CD4-positive, alpha-beta memory T cell (primary cell): ENCODE data around the gene KCNK3. TPM values are rescaled to one million over a fixed set of nuclear protein-coding genes. Genes with fewer than 3 reads are reported as not detected.
"Not testable (repeated sequence)": the region's sequence is repeated elsewhere in the genome, so short reads cannot be mapped to it uniquely, and the experiment has no call there.

Source experiments
- CTCF ChIA-PET: fragments of 350-600 bp; sonication (Branson Sonifier 250); formaldehyde crosslinking; loops from one replicate; lab custom pipeline; 2021; ENCODE audit warnings: inconsistent platforms; ENCODE audit not compliant: partially characterized antibody; lab: Charles Lee
- POLR2A ChIA-PET: fragments of 350-600 bp; sonication (Branson Sonifier 250); formaldehyde crosslinking; loops from one replicate; lab custom pipeline; 2021; ENCODE audit not compliant: partially characterized antibody; lab: Charles Lee
- DNase-seq, 5 donors: peaks; one replicate each; pipeline versions ENCODE4 v3.0.0 to v3.0.0-alpha.2; 2020 to 2022; ENCODE audit warnings: mixed read lengths in 1 of 5
- H3K27ac ChIP-seq: one replicate; pipeline ENCODE4 v1.7.0; 2013; ENCODE audit warnings: low read depth, low read length
- H3K27me3 ChIP-seq: 2 replicates; pipeline ENCODE4 v1.7.0; 2013; ENCODE audit warnings: mild to moderate bottlenecking, low read length, moderate library complexity; ENCODE audit not compliant: insufficient read depth
- H3K36me3 ChIP-seq: 2 replicates; pipeline ENCODE4 v1.7.0; 2013; ENCODE audit warnings: mild to moderate bottlenecking, low read length, moderate library complexity; ENCODE audit not compliant: insufficient read depth
- H3K4me1 ChIP-seq: 2 replicates; pipeline ENCODE4 v1.7.0; 2013; ENCODE audit warnings: mild to moderate bottlenecking, low read length, moderate library complexity; ENCODE audit not compliant: insufficient read depth
- H3K4me3 ChIP-seq, 2 donors: one replicate each; pipeline ENCODE4 v1.7.0; 2013; ENCODE audit warnings: low read length in 2 of 2, mild to moderate bottlenecking in 1 of 2
- H3K9me3 ChIP-seq, 2 donors: one replicate each; pipeline ENCODE4 v1.7.0; 2013; ENCODE audit warnings: low read length in 2 of 2, control low read depth in 1 of 2; ENCODE audit not compliant: control insufficient read depth in 1 of 2
- H3K27ac Mint-ChIP-seq, 7 donors: one replicate each; pipeline ENCODE4 v1.8.0; 2020 to 2021; ENCODE audit warnings: mixed read lengths in 7 of 7, mild to moderate bottlenecking in 6 of 7, inconsistent platforms in 3 of 7, moderate library complexity in 3 of 7
- H3K27me3 Mint-ChIP-seq, 2 donors: one replicate each; pipeline ENCODE4 v1.8.0; 2020 to 2021; ENCODE audit warnings: mixed read lengths in 2 of 2
- H3K36me3 Mint-ChIP-seq, 2 donors: one replicate each; pipeline ENCODE4 v1.8.0; 2020 to 2021; ENCODE audit warnings: mixed read lengths in 2 of 2, inconsistent platforms in 1 of 2, mild to moderate bottlenecking in 1 of 2
- H3K4me1 Mint-ChIP-seq, 4 donors: one replicate each; pipeline ENCODE4 v1.8.0; 2020 to 2021; ENCODE audit warnings: mixed read lengths in 4 of 4, mild to moderate bottlenecking in 1 of 4
- H3K4me3 Mint-ChIP-seq, 8 donors: one replicate each; pipeline ENCODE4 v1.8.0; 2020 to 2021; ENCODE audit warnings: mixed read lengths in 8 of 8, mild to moderate bottlenecking in 7 of 8, moderate library complexity in 6 of 8, inconsistent platforms in 3 of 8
- H3K9me3 Mint-ChIP-seq, 8 donors: one replicate each; pipeline ENCODE4 v1.8.0; 2020 to 2021; ENCODE audit warnings: mixed read lengths in 8 of 8, mild to moderate bottlenecking in 5 of 8, inconsistent platforms in 3 of 8, moderate library complexity in 1 of 8
- intact Hi-C: fragments of 100-400 bp; cut with micrococcal nuclease; formaldehyde crosslinking; loops from one replicate; pipeline ENCODE4 v1.15.1; 2023
- polyA plus RNA-seq, 2 donors: library from polyadenylated mRNA; unstranded; fragments of 300-500 nt; fragmentation: Illumina TruSeq; gene quantifications; one replicate each; pipeline ENCODE4 v1.2.3, GENCODE V29; 2021
- total RNA-seq, 2 experiments: library from RNA; stranded (reverse); gene quantifications; one replicate each; pipeline ENCODE4 v1.2.3, GENCODE V29; 2021

The KCNK3 gene
- total and polyA plus RNA-seq, 4 experiments from 2014 or later = not detected

DNA sequence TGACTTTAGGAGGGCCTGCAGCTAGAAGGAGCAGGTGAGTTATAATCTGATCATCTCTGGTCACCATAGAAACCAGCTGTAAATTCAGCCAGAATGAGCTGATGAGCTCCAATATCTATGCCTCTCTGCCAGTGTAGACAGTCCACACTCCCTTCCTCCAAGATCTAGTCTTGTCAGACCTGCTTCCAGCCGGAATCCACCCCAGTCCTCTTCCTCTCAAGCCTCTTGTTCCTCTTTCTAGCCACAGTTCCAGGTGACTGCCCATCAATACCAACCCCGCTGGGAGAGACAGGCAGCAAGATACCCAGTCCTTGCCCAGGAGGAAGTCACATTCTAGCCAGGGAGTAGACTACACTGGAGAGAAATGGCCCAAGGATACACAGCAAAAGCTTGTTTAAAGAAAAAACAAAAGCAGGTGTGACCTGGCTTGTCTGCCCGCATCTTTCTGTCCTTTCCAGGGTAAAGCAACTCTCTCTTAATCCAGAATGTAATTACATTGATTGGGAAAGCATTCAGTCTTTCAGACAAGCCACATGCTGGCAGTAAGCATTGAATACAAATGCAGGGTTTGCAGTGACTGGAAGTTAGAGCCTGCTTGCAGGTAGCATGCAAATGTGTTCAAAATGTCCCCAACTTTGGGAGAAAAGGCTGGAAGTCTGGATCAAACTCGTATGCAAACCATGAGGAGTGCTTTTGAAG lies 62.6 kb downstream of the KCNK3 start:
- CTCF ChIA-PET = interaction anchor here (0.6 to 6.8 kb wide), 2 partner anchors 11 to 1049 kb away, joined by 3 to 40 read pairs; no protein-coding TSS in a partner anchor
- no peaks in the 10 kb centered on the region for H3K36me3 ChIP-seq
- no peak for DNase-seq
- Mint-ChIP-seq H3K9me3 (peaks cover 0 to 2% (median 0%) of the 10 kb centered on the region in 8 donors), H3K4me1 (no peaks in the 10 kb centered on the region), H3K27me3 (peaks cover 1 to 3% of the 10 kb centered on the region in 2 donors), H3K27ac (peak overlapping the region in 1 of 7 donors; percentile 48), H3K36me3 (no peaks in the 10 kb centered on the region), H3K4me3 (no peak overlapping the region)
- no peak overlapping the region for H3K4me3 ChIP-seq
- no peaks in the 10 kb centered on the region for H3K9me3 ChIP-seq
- intact Hi-C loops = no loop called here
- H3K4me1 ChIP-seq = no peaks in the 10 kb centered on the region
- no peak overlapping the region for H3K27ac ChIP-seq
- POLR2A ChIA-PET = no interaction called here
- H3K27me3 ChIP-seq = no peaks in the 10 kb centered on the region

DNA sequence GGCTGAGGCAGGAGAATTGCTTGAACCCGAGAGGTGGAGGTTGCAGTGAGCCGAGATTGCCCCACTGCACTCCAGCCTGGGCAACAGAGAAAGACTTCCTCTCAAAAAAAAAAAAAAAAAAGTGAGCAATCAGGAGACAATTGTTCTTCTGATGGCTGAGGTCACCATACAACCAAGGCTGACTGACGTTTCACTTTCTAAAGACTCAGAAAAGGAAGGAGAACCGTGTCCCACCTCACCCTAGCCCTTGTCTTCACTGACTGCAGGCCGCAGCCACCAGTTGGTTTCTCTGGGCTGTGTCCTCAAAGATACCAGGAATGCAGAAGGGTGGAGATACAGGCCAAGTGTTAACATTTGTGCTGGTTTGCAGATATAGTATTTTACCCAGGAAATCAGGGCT lies 63.8 kb downstream of the KCNK3 start:
- Mint-ChIP-seq H3K36me3 (no peaks in the 10 kb centered on the region), H3K4me1 (no peaks in the 10 kb centered on the region)

DNA sequence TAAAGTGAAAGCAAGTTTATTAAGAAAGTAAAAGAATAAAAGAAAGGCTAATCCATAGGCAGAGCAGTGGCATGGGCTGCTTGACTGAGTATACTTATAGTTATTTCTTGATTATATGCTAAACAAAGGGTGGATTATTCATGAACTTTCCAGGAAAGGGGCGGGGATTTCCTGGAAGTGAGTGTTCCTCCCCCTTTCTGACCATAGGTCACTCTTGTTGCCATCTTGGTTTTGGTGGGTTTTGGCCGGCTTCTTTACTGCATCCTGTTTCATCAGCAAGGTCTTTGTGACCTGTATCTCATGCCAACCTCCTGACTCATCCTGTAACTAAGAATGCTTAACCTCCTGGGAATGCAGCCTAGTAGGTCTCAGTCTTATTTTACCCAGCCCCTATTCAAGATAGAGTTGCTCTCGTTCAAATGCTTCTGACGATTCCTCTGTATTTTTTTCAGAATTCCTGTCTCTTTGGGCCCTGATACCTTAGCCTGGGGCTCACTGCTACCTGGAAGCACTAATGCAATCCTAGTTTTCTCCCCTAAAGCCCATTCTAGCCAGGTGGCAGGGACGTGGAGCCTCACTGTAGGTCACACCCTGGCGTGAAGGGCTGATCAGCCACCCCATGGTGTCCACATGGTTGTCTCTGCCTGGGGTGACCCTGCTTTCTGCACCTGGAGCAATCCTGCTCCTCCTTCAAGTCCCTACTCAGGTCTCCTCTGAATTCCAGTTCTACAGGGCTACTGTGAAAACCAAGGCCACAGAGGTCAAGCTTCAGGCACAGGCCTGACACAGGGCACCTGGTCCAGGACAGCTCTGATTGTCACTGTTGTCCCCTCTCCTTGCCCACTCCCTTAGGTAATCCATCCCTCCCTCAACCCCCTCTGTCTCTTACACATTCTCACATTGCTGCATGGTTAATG lies 65.6 kb downstream of the KCNK3 start:
- no peak overlapping the region for H3K4me3 Mint-ChIP-seq
- H3K4me1 Mint-ChIP-seq = peaks cover 0 to under 1% (median 0%) of the 10 kb centered on the region in 4 donors
- H3K9me3 Mint-ChIP-seq = no peaks in the 10 kb centered on the region
- no peaks in the 10 kb centered on the region for H3K27me3 ChIP-seq
- no peaks in the 10 kb centered on the region for H3K36me3 ChIP-seq
- H3K9me3 ChIP-seq = no peaks in the 10 kb centered on the region
- peaks cover 1 to 3% of the 10 kb centered on the region in 2 donors for H3K27me3 Mint-ChIP-seq
- intact Hi-C loops = no loop called here
- ChIA-PET CTCF (interaction anchor here (1.7 to 6.8 kb wide), 2 partner anchors 9 to 14 kb away, joined by 4 to 40 read pairs; no protein-coding TSS in a partner anchor), POLR2A (no interaction called here)
- H3K4me3 ChIP-seq = no peak overlapping the region
- H3K27ac Mint-ChIP-seq = peak overlapping the region in 1 of 7 donors; percentile 54
- DNase-seq = no peak
- H3K27ac ChIP-seq = no peak overlapping the region
- H3K4me1 ChIP-seq = peaks cover under 1% of the 10 kb centered on the region
- no peaks in the 10 kb centered on the region for H3K36me3 Mint-ChIP-seq

More for the DNA sequence above, 63.8 kb downstream of the KCNK3 start:
- DNase-seq = no peak
- H3K9me3 Mint-ChIP-seq = peaks cover 0 to under 1% (median 0%) of the 10 kb centered on the region in 8 donors
- Histone ChIP-seq H3K4me3 (no peak overlapping the region), H3K27ac (no peak overlapping the region), H3K27me3 (no peaks in the 10 kb centered on the region), H3K4me1 (no peaks in the 10 kb centered on the region), H3K36me3 (no peaks in the 10 kb centered on the region), H3K9me3 (no peaks in the 10 kb centered on the region)
- intact Hi-C loops = no loop called here
- peaks cover 1 to 3% of the 10 kb centered on the region in 2 donors for H3K27me3 Mint-ChIP-seq
- H3K4me3 Mint-ChIP-seq = no peak overlapping the region
- POLR2A ChIA-PET = no interaction called here
- H3K27ac Mint-ChIP-seq = no peak overlapping the region
- CTCF ChIA-PET = interaction anchor here (6.8 kb wide), 1 partner anchor 12 kb away, joined by 40 read pairs; no protein-coding TSS in a partner anchor

DNA sequence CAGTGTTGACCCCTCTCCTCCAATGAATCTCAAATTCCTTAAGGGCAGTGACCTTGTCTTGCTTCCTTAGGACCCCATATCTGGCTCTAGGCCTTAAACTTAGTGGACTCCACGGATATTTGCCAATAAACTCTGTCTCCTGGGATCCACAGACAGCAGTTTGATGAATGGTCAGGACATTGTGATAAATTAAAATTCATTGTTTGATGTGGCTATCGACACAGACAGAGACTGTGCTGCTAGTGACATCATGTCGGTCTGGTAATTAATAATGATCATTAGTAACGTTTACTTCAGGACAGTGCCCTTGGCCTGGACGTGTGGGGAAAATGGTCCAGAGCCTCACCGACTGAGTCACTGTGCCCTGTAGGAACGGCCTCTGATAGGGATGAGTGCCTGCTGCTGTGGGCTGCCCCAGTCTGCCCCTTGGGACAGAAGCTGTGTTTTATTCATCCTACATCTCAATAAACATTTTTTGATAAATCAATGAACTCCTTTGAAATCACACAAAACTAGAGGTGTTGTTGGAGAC lies 66.3 kb downstream of the KCNK3 start:
- Mint-ChIP-seq H3K27ac (peak overlapping the region in 1 of 7 donors; percentile 39), H3K4me1 (peaks cover 2 to 7% (median 4%) of the 10 kb centered on the region in 4 donors), H3K27me3 (peaks cover 1 to 3% of the 10 kb centered on the region in 2 donors), H3K36me3 (no peaks in the 10 kb centered on the region), H3K9me3 (no peaks in the 10 kb centered on the region), H3K4me3 (no peak overlapping the region)
- ChIA-PET CTCF (no interaction called here), POLR2A (no interaction called here)
- H3K4me3 ChIP-seq = no peak overlapping the region
- no peaks in the 10 kb centered on the region for H3K9me3 ChIP-seq
- no peaks in the 10 kb centered on the region for H3K27me3 ChIP-seq
- H3K4me1 ChIP-seq = peaks cover 6% of the 10 kb centered on the region
- H3K27ac ChIP-seq = no peak overlapping the region
- intact Hi-C loops = no loop called here
- no peak for DNase-seq
- H3K36me3 ChIP-seq = no peaks in the 10 kb centered on the region

DNA sequence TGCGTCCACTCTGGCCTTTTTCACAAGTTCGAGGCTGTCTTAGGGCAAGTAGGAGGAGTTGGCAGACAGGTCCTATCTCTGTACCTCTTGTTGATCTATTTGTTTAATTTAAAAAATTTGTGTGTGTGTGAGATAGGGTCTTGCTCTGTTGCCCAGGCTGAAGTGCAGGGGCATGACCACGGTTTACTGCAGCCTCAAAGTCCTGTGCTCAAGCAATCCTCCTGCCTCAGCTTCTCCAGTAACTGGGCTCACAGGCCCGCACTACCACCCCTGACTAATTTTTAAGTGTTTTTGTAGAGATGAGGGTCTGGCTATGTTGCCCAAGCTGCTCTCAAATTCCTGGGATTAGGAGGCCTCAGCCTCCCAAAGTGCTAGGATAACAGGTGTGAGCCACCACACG lies 67.3 kb downstream of the KCNK3 start:
- H3K27ac ChIP-seq = no peak overlapping the region
- POLR2A ChIA-PET = no interaction called here
- H3K4me3 ChIP-seq = no peak overlapping the region
- H3K27me3 ChIP-seq = no peaks in the 10 kb centered on the region
- H3K27me3 Mint-ChIP-seq = peaks cover 0 to 1% of the 10 kb centered on the region in 2 donors
- H3K36me3 Mint-ChIP-seq = no peaks in the 10 kb centered on the region
- DNase-seq = no peak
- no peaks in the 10 kb centered on the region for H3K9me3 ChIP-seq
- no peaks in the 10 kb centered on the region for H3K36me3 ChIP-seq
- intact Hi-C loops = no loop called here
- peaks cover 9% of the 10 kb centered on the region for H3K4me1 ChIP-seq
- H3K4me1 Mint-ChIP-seq = peaks cover 4 to 16% (median 8%) of the 10 kb centered on the region in 4 donors
- CTCF ChIA-PET = interaction anchor here (0.8 kb wide), 1 partner anchor 11 kb away, joined by 3 read pairs; no protein-coding TSS in a partner anchor
- H3K4me3 Mint-ChIP-seq = no peak overlapping the region
- no peaks in the 10 kb centered on the region for H3K9me3 Mint-ChIP-seq
- H3K27ac Mint-ChIP-seq = no peak overlapping the region

DNA sequence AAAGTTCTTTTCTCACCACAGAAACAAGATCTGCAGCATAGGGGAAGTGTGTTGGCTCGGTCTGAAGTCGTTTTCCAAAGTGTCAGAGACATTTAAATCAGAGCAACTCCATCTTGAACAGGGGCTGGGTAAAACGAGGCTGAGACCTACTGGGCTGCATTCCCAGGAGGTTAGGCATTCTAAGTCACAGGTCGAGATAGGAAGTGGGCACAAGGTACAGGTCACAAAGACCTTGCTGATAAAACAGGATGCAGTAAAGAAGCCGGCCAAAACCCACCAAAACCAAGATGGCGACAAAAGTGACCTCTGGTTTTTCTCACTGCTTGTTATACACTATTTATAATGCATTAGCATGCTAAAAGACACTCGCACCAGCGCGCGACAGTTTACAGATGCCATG lies 68.5 kb downstream of the KCNK3 start:
- H3K4me1 ChIP-seq = peaks cover 21% of the 10 kb centered on the region
- H3K27ac ChIP-seq, H3K9me3 Mint-ChIP-seq, H3K27ac Mint-ChIP-seq, POLR2A ChIA-PET, CTCF ChIA-PET, intact Hi-C loops, H3K27me3 ChIP-seq, H3K27me3 Mint-ChIP-seq, H3K36me3 ChIP-seq, H3K36me3 Mint-ChIP-seq, H3K4me3 ChIP-seq, H3K9me3 ChIP-seq, DNase-seq: not testable (repeated sequence)
- Mint-ChIP-seq H3K4me1 (peaks cover 14 to 27% (median 19%) of the 10 kb centered on the region in 4 donors), H3K4me3 (peak overlapping the region in 1 of 8 donors; percentile 15)
